Thoracic aorta (tissue), 2 donors: Measurements from ENCODE around the gene ZNF296. TPM values are rescaled to one million over a fixed set of nuclear protein-coding genes. Genes with fewer than 3 reads are reported as not detected.

Experiments used
- ATAC-seq: fragments of 150-250 bp; one replicate; pipeline ENCODE4 v1.8.0; 2017; ENCODE audit warnings: low read depth; ENCODE audit not compliant: insufficient number of reproducible peaks, low FRiP score
- DNase-seq: peaks from one replicate; pipeline ENCODE4 v3.0.0-alpha.2; 2020; ENCODE audit warnings: low spot score
- H3K27ac ChIP-seq, 2 donors: fragments of 200-600 bp; sonication (generic); 1 replicate in 1 of 2; 2 replicates in 1 of 2; pipeline ENCODE4 v1.5.1; 2016; ENCODE audit warnings: mild to moderate bottlenecking in 2 of 2, moderate library complexity in 2 of 2
- H3K27me3 ChIP-seq: fragments of 200-600 bp; sonication (generic); replicated peaks from 2 replicates; pipeline ENCODE4 v1.6.0; 2016; ENCODE audit warnings: mild to moderate bottlenecking; ENCODE audit not compliant: insufficient read depth
- H3K36me3 ChIP-seq: fragments of 200-600 bp; sonication (generic); one replicate; pipeline ENCODE4 v1.5.1; 2016
- H3K4me1 ChIP-seq, 2 donors: fragments of 200-600 bp; sonication (generic); 1 replicate in 1 of 2; 2 replicates in 1 of 2; pipeline versions ENCODE4 v1.5.1 to v1.6.0; 2016; ENCODE audit warnings: low read depth in 2 of 2, mild to moderate bottlenecking in 1 of 2; ENCODE audit not compliant: control insufficient read depth in 1 of 2
- H3K4me3 ChIP-seq: fragments of 200-600 bp; sonication (generic); 2 replicates; pipeline ENCODE4 v1.5.1; 2016; ENCODE audit warnings: mild to moderate bottlenecking
- H3K9me3 ChIP-seq: fragments of 200-600 bp; sonication (generic); 2 replicates; pipeline ENCODE4 v1.5.1; 2016
- CTCF ChIP-seq: fragments of 200-600 bp; sonication (generic); IDR thresholded peaks from one replicate; pipeline ENCODE4 v1.5.1; 2019; ENCODE audit warnings: antibody characterized with exemption
- total RNA-seq, 2 donors: library from RNA; depleted of rRNA; stranded (reverse); fragments of >200 nt; gene quantifications; one replicate each; pipeline versions ENCODE4 v1.1.0 to v1.2.3, GENCODE V29; 2016

Gene ZNF296
- total RNA-seq, 2 donors from 2014 or later = 1.5 to 1.8 TPM

- peak overlapping the region; percentile 91 for H3K4me3 ChIP-seq
Measured at GRCh38 chr19:45040059-45040771, 36.1 kb downstream of the ZNF296 start.

GRCh38 chr19:45038931-45039893, 37.1 kb downstream of the ZNF296 start, which contains the start of gene CLASRP:
Gene CLASRP, plus strand, starts transcription at chr19:45039045. Its CDS starts 1,168 bp downstream, at chr19:45040213.
- Histone ChIP-seq H3K4me1 (peaks cover 24 to 35% of the 10 kb centered on the region in 2 donors), H3K36me3 (peaks cover 39% of the 10 kb centered on the region), H3K27ac (peak within 1 kb of the TSS; percentile 92 to 98), H3K9me3 (no peaks in the 10 kb centered on the region), H3K4me3 (peak within 1 kb of the TSS; percentile 91), H3K27me3 (no peaks in the 10 kb centered on the region)
- TF ChIP-seq CTCF = no peak
- ATAC-seq (peak; percentile 75), DNase-seq (peak; percentile 76)

More at GRCh38 chr19:45040059-45040771, 36.1 kb downstream of the ZNF296 start:
- DNase-seq (no peak), ATAC-seq (no peak)
- Histone ChIP-seq H3K4me1 (peaks cover 24 to 35% of the 10 kb centered on the region in 2 donors), H3K27ac (peak overlapping the region in 1 of 2 donors; percentile 92), H3K9me3 (no peaks in the 10 kb centered on the region), H3K27me3 (no peaks in the 10 kb centered on the region), H3K36me3 (peaks cover 38% of the 10 kb centered on the region)
- no peak for TF ChIP-seq CTCF

GRCh38 chr19:45037393-45038169, 38.7 kb downstream of the ZNF296 start:
- Histone ChIP-seq H3K27me3 (no peaks in the 10 kb centered on the region), H3K36me3 (peaks cover 30% of the 10 kb centered on the region), H3K4me1 (peaks cover 24 to 35% of the 10 kb centered on the region in 2 donors), H3K4me3 (peak overlapping the region; percentile 91), H3K9me3 (no peaks in the 10 kb centered on the region), H3K27ac (no peak overlapping the region)
- no peak for DNase-seq
- ATAC-seq = no peak
- TF ChIP-seq CTCF = no peak

GRCh38 chr19:45035755-45036154, 40.5 kb downstream of the ZNF296 start:
- no peak for TF ChIP-seq CTCF
- no peaks in the 10 kb centered on the region for H3K27me3 ChIP-seq
- DNase-seq (no peak), ATAC-seq (no peak)
- peaks cover 21% of the 10 kb centered on the region for H3K36me3 ChIP-seq
- H3K27ac ChIP-seq = no peak overlapping the region
- peaks cover 19 to 21% of the 10 kb centered on the region in 2 donors for H3K4me1 ChIP-seq
- H3K4me3 ChIP-seq = no peak overlapping the region
- H3K9me3 ChIP-seq = no peaks in the 10 kb centered on the region
